MCF 10A (cell line): ENCODE results near the gene PTH2. TPM values are rescaled to one million over a fixed set of nuclear protein-coding genes. Genes with fewer than 3 reads are reported as not detected.
A peak's percentile ranks its signal among the peaks of the same experiment; 100 is the strongest.

ENCODE experiments used
- BruUV-seq: library from RNA; stranded (reverse); fragments of 400-500 nt; replicated peaks from 2 replicates; lab custom pipeline; 2021; lab: Mats Ljungman, UMichigan
- CTCF ChIA-PET: fragments of 300-600 bp; sonication (Branson Sonifier 250); formaldehyde crosslinking; extraction: SDS; loops from one replicate; lab custom pipeline; 2021; ENCODE audit warnings: antibody characterized with exemption, inconsistent platforms; lab: Yijun Ruan, JAX
- POLR2A ChIA-PET: fragments of 300-600, 350-650 bp; sonication (Branson Sonifier 250); formaldehyde crosslinking; extraction: SDS; loops from one replicate; lab custom pipeline; 2020; ENCODE audit warnings: antibody characterized with exemption, inconsistent platforms; lab: Yijun Ruan, JAX
- DNase-seq: peaks from one replicate; pipeline ENCODE4 v3.0.0-alpha.2; 2018; ENCODE audit not compliant: unreplicated experiment
- H3K27ac Mint-ChIP-seq: one replicate; pipeline ENCODE4 v1.8.0; 2022; ENCODE audit warnings: mild to moderate bottlenecking, low read depth, mixed read lengths; ENCODE audit not compliant: unreplicated experiment
- H3K27me3 Mint-ChIP-seq: one replicate; pipeline ENCODE4 v1.8.0; 2022; ENCODE audit warnings: mixed read lengths; ENCODE audit not compliant: insufficient read depth, unreplicated experiment
- H3K36me3 Mint-ChIP-seq: one replicate; pipeline ENCODE4 v1.8.0; 2022; ENCODE audit warnings: mild to moderate bottlenecking, moderate library complexity, mixed read lengths; ENCODE audit not compliant: insufficient read depth, unreplicated experiment
- H3K4me1 Mint-ChIP-seq: one replicate; pipeline ENCODE4 v1.8.0; 2022; ENCODE audit warnings: mixed read lengths; ENCODE audit not compliant: insufficient read depth, unreplicated experiment
- H3K4me3 Mint-ChIP-seq: one replicate; pipeline ENCODE4 v1.8.0; 2022; ENCODE audit warnings: mild to moderate bottlenecking, moderate library complexity, mixed read lengths; ENCODE audit not compliant: unreplicated experiment
- H3K9me3 Mint-ChIP-seq: one replicate; pipeline ENCODE4 v1.8.0; 2022; ENCODE audit warnings: mixed read lengths; ENCODE audit not compliant: unreplicated experiment
- intact Hi-C: fragments of 100-400 bp; cut with micrococcal nuclease; formaldehyde crosslinking; loops from 2 replicates; pipeline ENCODE4 v1.14.1; 2022
- total RNA-seq: library from RNA; stranded (reverse); gene quantifications from 2 replicates; pipeline ENCODE4 v1.2.3, GENCODE V29; 2022
- TF ChIP-seq, protein P1 (sequence below): fragments of 200-600 bp; IDR thresholded peaks from one replicate; pipeline ENCODE4 v1.8.0; 2022; ENCODE audit warnings: antibody characterized with exemption, mild to moderate bottlenecking; ENCODE audit not compliant: unreplicated experiment

Gene PTH2
- total RNA-seq, 1 experiment from 2014 or later, result not detected

DNA sequence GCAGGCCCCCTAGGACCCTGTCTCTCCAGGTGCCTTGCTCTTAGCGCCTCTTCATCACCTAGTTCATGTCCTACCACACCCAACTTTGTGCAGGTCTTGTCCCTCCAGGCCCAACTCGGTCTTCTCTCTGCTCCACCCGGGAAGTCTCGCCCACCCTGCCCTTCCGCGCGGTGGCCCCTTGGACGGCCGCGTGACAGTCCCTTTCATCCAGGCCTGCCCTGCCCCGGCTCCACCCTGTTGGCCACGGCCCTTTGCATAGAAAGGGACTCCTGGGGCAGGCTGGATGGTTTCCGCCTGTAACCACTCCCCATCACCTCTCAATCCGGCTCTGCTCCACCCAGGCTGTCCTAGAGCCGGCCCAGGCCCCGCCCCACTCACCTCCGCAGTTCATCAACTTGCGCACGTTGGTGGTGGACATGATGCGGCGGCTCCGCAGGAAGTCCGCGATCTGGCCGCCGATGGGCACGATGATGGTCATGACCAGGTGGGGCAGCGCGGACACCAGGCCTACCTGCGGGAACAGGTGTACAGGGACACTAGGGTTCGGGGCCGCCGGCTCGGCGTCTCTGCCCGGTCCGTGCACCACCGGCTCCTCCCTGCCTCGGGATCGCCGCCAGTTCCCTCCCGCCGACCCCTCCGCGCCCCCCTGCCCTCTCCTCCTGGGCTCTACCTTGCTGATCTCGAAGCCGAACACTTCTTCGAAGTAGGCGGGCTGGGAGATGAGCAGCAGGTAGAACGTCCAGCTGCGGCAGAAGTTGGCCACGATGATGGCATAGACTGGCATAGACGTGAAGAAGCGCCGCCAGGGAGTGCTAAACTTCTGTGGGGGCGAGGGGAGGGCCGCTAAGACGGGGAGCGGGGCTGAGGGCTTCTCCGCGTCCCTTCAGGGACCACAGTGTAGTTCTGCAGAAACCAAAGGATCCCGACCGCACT lies 9.2 kb upstream of the PTH2 start:
- no peaks in the 10 kb centered on the region for H3K4me1 Mint-ChIP-seq
- H3K27me3 Mint-ChIP-seq, result peaks cover 38% of the 10 kb centered on the region
- H3K9me3 Mint-ChIP-seq, result no peaks in the 10 kb centered on the region
- no peak overlapping the region for H3K27ac Mint-ChIP-seq
- no peaks in the 10 kb centered on the region for H3K36me3 Mint-ChIP-seq
- DNase-seq, result no peak
- CTCF ChIA-PET, result interaction anchor here (1.0 kb wide), 1 partner anchor 207 kb away, joined by 3 read pairs; no protein-coding TSS in a partner anchor
- intact Hi-C loops, result no loop called here
- no peak overlapping the region for H3K4me3 Mint-ChIP-seq
- TF ChIP-seq, protein P1, sequence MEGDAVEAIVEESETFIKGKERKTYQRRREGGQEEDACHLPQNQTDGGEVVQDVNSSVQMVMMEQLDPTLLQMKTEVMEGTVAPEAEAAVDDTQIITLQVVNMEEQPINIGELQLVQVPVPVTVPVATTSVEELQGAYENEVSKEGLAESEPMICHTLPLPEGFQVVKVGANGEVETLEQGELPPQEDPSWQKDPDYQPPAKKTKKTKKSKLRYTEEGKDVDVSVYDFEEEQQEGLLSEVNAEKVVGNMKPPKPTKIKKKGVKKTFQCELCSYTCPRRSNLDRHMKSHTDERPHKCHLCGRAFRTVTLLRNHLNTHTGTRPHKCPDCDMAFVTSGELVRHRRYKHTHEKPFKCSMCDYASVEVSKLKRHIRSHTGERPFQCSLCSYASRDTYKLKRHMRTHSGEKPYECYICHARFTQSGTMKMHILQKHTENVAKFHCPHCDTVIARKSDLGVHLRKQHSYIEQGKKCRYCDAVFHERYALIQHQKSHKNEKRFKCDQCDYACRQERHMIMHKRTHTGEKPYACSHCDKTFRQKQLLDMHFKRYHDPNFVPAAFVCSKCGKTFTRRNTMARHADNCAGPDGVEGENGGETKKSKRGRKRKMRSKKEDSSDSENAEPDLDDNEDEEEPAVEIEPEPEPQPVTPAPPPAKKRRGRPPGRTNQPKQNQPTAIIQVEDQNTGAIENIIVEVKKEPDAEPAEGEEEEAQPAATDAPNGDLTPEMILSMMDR, result no peak
- no TSS peak for BruUV-seq
- POLR2A ChIA-PET, result no interaction called here

GRCh38 chr19:49431330-49431749 lies 8.1 kb upstream of the PTH2 start:
- Mint-ChIP-seq H3K27ac (no peak overlapping the region), H3K9me3 (no peaks in the 10 kb centered on the region), H3K36me3 (no peaks in the 10 kb centered on the region), H3K4me1 (no peaks in the 10 kb centered on the region), H3K4me3 (no peak overlapping the region), H3K27me3 (peaks cover 38% of the 10 kb centered on the region)
- ChIA-PET POLR2A (no interaction called here), CTCF (interaction anchor here (1.0 kb wide), 1 partner anchor 206 kb away, joined by 3 read pairs; no protein-coding TSS in a partner anchor)
- TF ChIP-seq, protein P1, result no peak
- BruUV-seq, result no TSS peak
- no peak for DNase-seq
- intact Hi-C loops, result no loop called here

GRCh38 chr19:49430678-49431329 lies 7.6 kb upstream of the PTH2 start:
- no peaks in the 10 kb centered on the region for H3K4me1 Mint-ChIP-seq

More at GRCh38 chr19:49430678-49431329, 7.6 kb upstream of the PTH2 start:
- H3K4me3 Mint-ChIP-seq, result no peak overlapping the region
- peak; percentile 38 for DNase-seq
- CTCF ChIA-PET, result interaction anchor here (1.0 kb wide), 1 partner anchor 205 kb away, joined by 3 read pairs; no protein-coding TSS in a partner anchor
- no peaks in the 10 kb centered on the region for H3K9me3 Mint-ChIP-seq
- POLR2A ChIA-PET, result no interaction called here
- BruUV-seq, result no TSS peak
- TF ChIP-seq, protein P1, result peak; percentile 15
- intact Hi-C loops, result loop anchor here (1.0 kb wide), 1 partner anchor 39 kb away; no protein-coding TSS in a partner anchor
- H3K27ac Mint-ChIP-seq, result no peak overlapping the region
- peaks cover 43% of the 10 kb centered on the region for H3K27me3 Mint-ChIP-seq
- H3K36me3 Mint-ChIP-seq, result no peaks in the 10 kb centered on the region
